GM06990 (cell line): Measurements from ENCODE around the gene TMEM9B.

Source experiments
- DNase-seq: peaks from one replicate; pipeline ENCODE4 v3.0.0-alpha.2; 2011; ENCODE audit not compliant: insufficient read length; ENCODE audit errors: extremely low read depth
- H3K27me3 ChIP-seq: replicated peaks from 2 replicates; pipeline ENCODE4 v1.6.0; 2011; ENCODE audit warnings: low read length; ENCODE audit not compliant: control insufficient read depth, insufficient read depth
- H3K36me3 ChIP-seq: 2 replicates; pipeline ENCODE4 v1.5.1; 2011; ENCODE audit warnings: low read length; ENCODE audit not compliant: control insufficient read depth, insufficient read depth
- H3K4me3 ChIP-seq: replicated peaks from 2 replicates; pipeline ENCODE4 v1.5.1; 2011; ENCODE audit warnings: low read depth, mild to moderate bottlenecking, control low read depth, low read length
- CTCF ChIP-seq: IDR thresholded peaks from 2 replicates; pipeline ENCODE4 v1.5.1; 2011; ENCODE audit warnings: low read length, control low read depth, mild to moderate bottlenecking, inconsistent platforms; ENCODE audit not compliant: insufficient read depth, poor library complexity, severe bottlenecking

The TMEM9B gene

DNA sequence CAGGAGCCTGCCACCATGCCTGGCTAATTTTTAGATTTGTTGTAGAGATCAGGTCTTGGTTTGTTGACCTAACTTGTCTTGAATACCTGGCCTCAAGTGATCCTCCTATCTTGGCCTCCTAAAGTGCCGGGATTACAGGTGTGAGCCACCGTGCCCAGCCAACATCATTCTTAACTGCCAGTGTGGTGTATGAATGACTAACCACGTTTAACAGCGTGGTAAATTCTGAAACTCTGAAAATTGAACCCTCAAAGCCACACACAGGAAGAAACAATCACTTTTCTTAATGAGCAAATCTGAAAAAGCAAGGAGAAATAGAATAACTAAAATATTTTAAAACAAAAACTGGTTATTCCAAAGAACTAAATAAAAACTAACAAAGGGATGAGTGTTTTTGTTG lies 7.4 kb downstream of the TMEM9B start:
- TF ChIP-seq CTCF: no peak
- no peak for DNase-seq
- Histone ChIP-seq H3K36me3 (peaks cover 2% of the 10 kb centered on the region; the same call in 1 of the 2 replicates), H3K4me3 (no peak overlapping the region), H3K27me3 (no peaks in the 10 kb centered on the region)

GRCh38 chr11:8948886-8949285 lies 15.4 kb downstream of the TMEM9B start:
- TF ChIP-seq CTCF: no peak
- no peak for DNase-seq
- H3K36me3 ChIP-seq: peaks cover 4% of the 10 kb centered on the region
- no peaks in the 10 kb centered on the region for H3K27me3 ChIP-seq
- H3K4me3 ChIP-seq: no peak overlapping the region

GRCh38 chr11:8947230-8947943 lies 16.9 kb downstream of the TMEM9B start:
- Histone ChIP-seq H3K4me3 (no peak overlapping the region), H3K27me3 (no peaks in the 10 kb centered on the region), H3K36me3 (peaks cover 4% of the 10 kb centered on the region)
- DNase-seq: no peak
- no peak for TF ChIP-seq CTCF

DNA sequence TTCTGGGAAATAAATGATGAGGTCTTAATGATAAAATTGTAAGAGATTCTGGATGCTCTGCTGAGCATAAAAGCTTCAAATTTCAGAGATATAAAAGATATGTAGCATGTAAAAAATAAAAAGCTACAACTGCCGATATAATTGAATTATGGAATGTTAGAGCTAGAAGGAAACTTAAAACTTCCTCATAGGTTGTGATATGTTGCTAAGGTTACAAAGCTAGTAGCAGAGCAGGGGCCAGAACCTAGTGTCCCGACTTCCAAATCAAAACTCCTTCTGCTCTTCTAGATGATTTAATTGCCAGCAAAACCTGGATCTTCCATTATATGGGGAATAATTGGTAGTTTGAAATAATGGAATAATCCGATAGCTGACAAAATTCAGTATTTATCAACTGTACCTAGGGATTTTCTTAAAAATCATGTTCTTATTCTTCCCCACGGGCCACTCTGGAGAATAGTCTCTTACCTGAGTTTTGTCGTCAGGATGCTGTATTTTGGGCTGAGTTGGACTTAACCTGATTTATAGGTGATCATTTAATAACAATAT lies 21.6 kb downstream of the TMEM9B start, which contains the start of gene ASCL3:
Gene ASCL3, minus strand, starts transcription at position 499 of the 549 bp plus-strand sequence. CDS start 4,855 bp downstream, outside the sequence.
- Histone ChIP-seq H3K27me3 (no peaks in the 10 kb centered on the region; the same call in 1 of the 2 replicates), H3K4me3 (no peak within 1 kb of the TSS), H3K36me3 (peaks cover 2% of the 10 kb centered on the region; the same call in 1 of the 2 replicates)
- TF ChIP-seq CTCF: no peak
- DNase-seq: no peak

DNA sequence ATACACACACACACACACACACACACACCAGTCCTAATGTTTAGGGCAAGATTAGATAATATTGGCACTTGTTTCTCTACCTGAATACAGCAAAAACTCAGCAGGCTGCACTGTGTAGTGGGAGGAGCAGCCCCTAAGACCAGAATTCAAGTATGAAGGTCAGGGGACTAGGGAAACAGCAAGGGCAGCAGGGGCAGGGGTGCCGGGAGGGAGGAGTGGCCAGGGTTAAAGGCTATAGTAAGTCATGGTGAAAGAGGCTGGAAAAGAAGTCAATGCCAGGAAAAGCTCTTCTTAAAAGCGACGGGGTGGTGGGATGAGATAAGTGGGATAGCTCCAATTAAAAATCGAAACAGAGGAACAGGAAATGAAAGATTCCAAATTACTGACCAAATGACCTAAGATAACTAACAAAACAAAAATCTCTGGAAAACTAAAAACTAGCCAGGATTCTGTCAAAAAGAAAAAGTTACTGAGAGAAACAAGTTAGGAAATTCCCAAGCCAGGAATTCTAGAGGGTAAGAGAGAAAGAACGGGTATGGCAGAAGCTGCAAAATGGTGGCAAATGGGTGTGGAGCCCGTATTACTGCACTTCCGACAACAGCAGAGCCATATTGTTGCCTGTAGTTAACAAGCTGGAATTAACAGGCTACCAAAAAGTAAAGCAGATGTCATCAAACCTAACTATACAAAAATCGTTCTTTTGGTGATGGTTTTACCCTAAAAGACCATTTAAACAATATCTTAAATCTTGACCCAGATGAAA lies 22.7 kb downstream of the TMEM9B start:
- DNase-seq: no peak
- Histone ChIP-seq H3K36me3 (no peaks in the 10 kb centered on the region), H3K4me3 (no peak overlapping the region), H3K27me3 (no peaks in the 10 kb centered on the region; the same call in 1 of the 2 replicates)
- TF ChIP-seq CTCF: no peak
